ENCODE results near the gene DNAJC21.

DNAJC21 gene

GRCh38 chr5:34930870-34931269 is 1.5 kb downstream of the DNAJC21 start:
- peak overlapping the region; percentile 91 for H3K27ac ChIP-seq

GRCh38 chr5:34932947-34933346 is 3.6 kb downstream of the DNAJC21 start:
- no peak overlapping the region for H3K27ac ChIP-seq
- TF ChIP-seq ZFX (IDR thresholded peaks at IDR 0.05; ENCODE audit: borderline replicate concordance) (no peak), CTCF (IDR thresholded peaks at IDR 0.05) (no peak)

More at GRCh38 chr5:34930870-34931269, 1.5 kb downstream of the DNAJC21 start:
- TF ChIP-seq CTCF (IDR thresholded peaks at IDR 0.05) = no peak
- TF ChIP-seq ZFX (IDR thresholded peaks at IDR 0.05; ENCODE audit: borderline replicate concordance) = no peak

GRCh38 chr5:34941936-34942335 is 12.6 kb downstream of the DNAJC21 start:
- no peak overlapping the region for H3K27ac ChIP-seq
- TF ChIP-seq ZFX (IDR thresholded peaks at IDR 0.05; ENCODE audit: borderline replicate concordance) (no peak), CTCF (IDR thresholded peaks at IDR 0.05) (no peak)

- TF ChIP-seq CTCF (IDR thresholded peaks at IDR 0.05) (no peak), ZFX (IDR thresholded peaks at IDR 0.05; ENCODE audit: borderline replicate concordance) (no peak)
- no peak overlapping the region for H3K27ac ChIP-seq
Observed at GRCh38 chr5:34944044-34944443, 14.7 kb downstream of the DNAJC21 start.

- TF ChIP-seq ZFX (IDR thresholded peaks at IDR 0.05; ENCODE audit: borderline replicate concordance) = no peak
- no peak for TF ChIP-seq CTCF (IDR thresholded peaks at IDR 0.05)
- H3K27ac ChIP-seq = no peak overlapping the region
Observed at GRCh38 chr5:34944460-34945047, 15.2 kb downstream of the DNAJC21 start.

GRCh38 chr5:34957321-34957720 is 28.0 kb downstream of the DNAJC21 start:
- no peak overlapping the region for H3K27ac ChIP-seq
- TF ChIP-seq ZFX (IDR thresholded peaks at IDR 0.05; ENCODE audit: borderline replicate concordance) (no peak), CTCF (IDR thresholded peaks at IDR 0.05) (no peak)

GRCh38 chr5:34957857-34958690 is 28.7 kb downstream of the DNAJC21 start:
- no peak overlapping the region for H3K27ac ChIP-seq
- peak; percentile 83 for TF ChIP-seq CTCF (IDR thresholded peaks at IDR 0.05)
- TF ChIP-seq ZFX (IDR thresholded peaks at IDR 0.05; ENCODE audit: borderline replicate concordance) = no peak
